Thyroid gland (tissue), 4 donors: ENCODE data around the gene LCP1.

Experiments used
- CTCF ChIP-seq, 6 experiments: fragments of 200-600 bp in 3 of 6; fragments of 450-650 bp in 3 of 6; sonication (generic) in 3 of 6; IDR thresholded peaks; one replicate each; pipeline ENCODE4 v1.5.1; 2016 to 2019; ENCODE audit warnings: antibody characterized with exemption in 6 of 6, mild to moderate bottlenecking in 2 of 6, inconsistent platforms in 1 of 6, moderate library complexity in 1 of 6
- POLR2A ChIP-seq, 2 donors: fragments of 450-650 bp; IDR thresholded peaks; one replicate each; pipeline ENCODE4 v1.6.1; 2017; ENCODE audit warnings: antibody characterized with exemption in 2 of 2, mild to moderate bottlenecking in 2 of 2, moderate library complexity in 1 of 2

GRCh38 chr13:46210362-46211083 lies 28.5 kb upstream of the LCP1 start:
- no peak for TF ChIP-seq CTCF (IDR thresholded peaks at IDR 0.05)
- TF ChIP-seq POLR2A (IDR thresholded peaks at IDR 0.05): no peak
